Activated T-cell treated with anti-CD3 and anti-CD28 coated beads, Interleukin-2, amount 50 U/mL, for 4 hours (primary cell): ENCODE results near the gene LAMA5. TPM values are rescaled to one million over a fixed set of nuclear protein-coding genes. Genes with fewer than 3 reads are reported as not detected.

Source experiments
- ATAC-seq, 2 donors: fragments of 200-7000 bp; cut with Tn5 transposase; one replicate each; pipeline ENCODE4 v1.10.0; 2021
- DNase-seq: peaks from one replicate; pipeline ENCODE4 v3.0.0-alpha.2; 2020
- H3K27me3 Mint-ChIP-seq: one replicate; pipeline ENCODE4 v1.8.0; 2021; ENCODE audit warnings: low read depth, mixed read lengths
- H3K36me3 Mint-ChIP-seq: one replicate; pipeline ENCODE4 v1.8.0; 2022; ENCODE audit warnings: mixed read lengths; ENCODE audit not compliant: insufficient read depth
- H3K4me1 Mint-ChIP-seq: one replicate; pipeline ENCODE4 v1.8.0; 2021; ENCODE audit warnings: low read depth, mixed read lengths
- H3K4me3 Mint-ChIP-seq: one replicate; pipeline ENCODE4 v1.8.0; 2021; ENCODE audit warnings: mild to moderate bottlenecking, moderate library complexity, mixed read lengths
- H3K9me3 Mint-ChIP-seq: one replicate; pipeline ENCODE4 v1.8.0; 2021; ENCODE audit warnings: mixed read lengths
- total RNA-seq, 3 donors: library from RNA; stranded (reverse); gene quantifications; one replicate each; pipeline ENCODE4 v1.2.1, GENCODE V29; 2021

Gene LAMA5
- total RNA-seq, 3 donors from 2014 or later: 0.82 to 1.0 (median 0.84) TPM

GRCh38 chr20:62407221-62407992 is 40.3 kb upstream of the LAMA5 start, which contains the start of gene CABLES2:
Gene CABLES2, minus strand, starts transcription at chr20:62407285. Its CDS starts 9 bp downstream, at chr20:62407276.
- no peaks in the 10 kb centered on the region for H3K27me3 Mint-ChIP-seq
- ATAC-seq: peak; percentile 95

GRCh38 chr20:62406635-62407176 is 39.6 kb upstream of the LAMA5 start:
- H3K9me3 Mint-ChIP-seq: no peaks in the 10 kb centered on the region
- ATAC-seq: peak; percentile 3
- no peaks in the 10 kb centered on the region for H3K27me3 Mint-ChIP-seq
- no peak for DNase-seq
- peaks cover 27% of the 10 kb centered on the region for H3K4me1 Mint-ChIP-seq
- peak overlapping the region; percentile 80 for H3K4me3 Mint-ChIP-seq
- peaks cover 2% of the 10 kb centered on the region for H3K36me3 Mint-ChIP-seq

More at GRCh38 chr20:62407221-62407992, 40.3 kb upstream of the LAMA5 start, which contains the start of gene CABLES2:
- H3K9me3 Mint-ChIP-seq: no peaks in the 10 kb centered on the region
- H3K4me3 Mint-ChIP-seq: peak within 1 kb of the TSS; percentile 80
- H3K36me3 Mint-ChIP-seq: peaks cover 2% of the 10 kb centered on the region
- H3K4me1 Mint-ChIP-seq: peaks cover 27% of the 10 kb centered on the region
- peak; percentile 86 for DNase-seq

GRCh38 chr20:62405981-62406513 is 38.9 kb upstream of the LAMA5 start:
- no peak for ATAC-seq
- DNase-seq: no peak
- Mint-ChIP-seq H3K4me3 (peak overlapping the region; percentile 80), H3K4me1 (peaks cover 27% of the 10 kb centered on the region), H3K27me3 (no peaks in the 10 kb centered on the region), H3K36me3 (peaks cover 2% of the 10 kb centered on the region), H3K9me3 (no peaks in the 10 kb centered on the region)

- Mint-ChIP-seq H3K9me3 (no peaks in the 10 kb centered on the region), H3K36me3 (peaks cover 2% of the 10 kb centered on the region), H3K4me3 (peak overlapping the region; percentile 80), H3K4me1 (peaks cover 26% of the 10 kb centered on the region), H3K27me3 (no peaks in the 10 kb centered on the region)
- no peak for DNase-seq
- ATAC-seq: no peak
Measured at GRCh38 chr20:62405108-62405980, 38.2 kb upstream of the LAMA5 start.

GRCh38 chr20:62404761-62405107 is 37.6 kb upstream of the LAMA5 start:
- no peaks in the 10 kb centered on the region for H3K9me3 Mint-ChIP-seq
- no peak for DNase-seq
- H3K36me3 Mint-ChIP-seq: peaks cover 2% of the 10 kb centered on the region
- H3K27me3 Mint-ChIP-seq: no peaks in the 10 kb centered on the region
- H3K4me3 Mint-ChIP-seq: no peak overlapping the region
- H3K4me1 Mint-ChIP-seq: peaks cover 22% of the 10 kb centered on the region
- no peak for ATAC-seq

GRCh38 chr20:62404112-62404665 is 37.1 kb upstream of the LAMA5 start:
- no peak for ATAC-seq
- no peak for DNase-seq
- Mint-ChIP-seq H3K4me3 (peak overlapping the region; percentile 16), H3K36me3 (peaks cover 2% of the 10 kb centered on the region), H3K9me3 (no peaks in the 10 kb centered on the region), H3K4me1 (peaks cover 18% of the 10 kb centered on the region), H3K27me3 (no peaks in the 10 kb centered on the region)

GRCh38 chr20:62403331-62403730 is 36.2 kb upstream of the LAMA5 start:
- H3K4me1 Mint-ChIP-seq: peaks cover 18% of the 10 kb centered on the region
- DNase-seq (no peak), ATAC-seq (no peak)
- H3K36me3 Mint-ChIP-seq: peaks cover 2% of the 10 kb centered on the region
- H3K9me3 Mint-ChIP-seq: no peaks in the 10 kb centered on the region
- H3K4me3 Mint-ChIP-seq: no peak overlapping the region
- no peaks in the 10 kb centered on the region for H3K27me3 Mint-ChIP-seq

GRCh38 chr20:62402456-62403150 is 35.5 kb upstream of the LAMA5 start:
- Mint-ChIP-seq H3K27me3 (no peaks in the 10 kb centered on the region), H3K36me3 (peaks cover 3% of the 10 kb centered on the region), H3K9me3 (no peaks in the 10 kb centered on the region), H3K4me3 (no peak overlapping the region), H3K4me1 (peaks cover 18% of the 10 kb centered on the region)
- ATAC-seq (no peak), DNase-seq (no peak)

GRCh38 chr20:62401331-62401779 is 34.2 kb upstream of the LAMA5 start:
- H3K36me3 Mint-ChIP-seq: peaks cover 6% of the 10 kb centered on the region
- peaks cover 18% of the 10 kb centered on the region for H3K4me1 Mint-ChIP-seq

GRCh38 chr20:62400541-62400940 is 33.4 kb upstream of the LAMA5 start:
- Mint-ChIP-seq H3K4me1 (peaks cover 12% of the 10 kb centered on the region), H3K27me3 (no peaks in the 10 kb centered on the region), H3K4me3 (no peak overlapping the region), H3K36me3 (peaks cover 6% of the 10 kb centered on the region), H3K9me3 (no peaks in the 10 kb centered on the region)
- ATAC-seq (no peak), DNase-seq (no peak)

More at GRCh38 chr20:62401331-62401779, 34.2 kb upstream of the LAMA5 start:
- Mint-ChIP-seq H3K9me3 (no peaks in the 10 kb centered on the region), H3K4me3 (no peak overlapping the region), H3K27me3 (no peaks in the 10 kb centered on the region)
- ATAC-seq (no peak), DNase-seq (no peak)

- DNase-seq (no peak), ATAC-seq (no peak)
- Mint-ChIP-seq H3K9me3 (no peaks in the 10 kb centered on the region), H3K4me3 (no peak overlapping the region), H3K36me3 (peaks cover 6% of the 10 kb centered on the region), H3K4me1 (peaks cover 7% of the 10 kb centered on the region), H3K27me3 (no peaks in the 10 kb centered on the region)
Measured at GRCh38 chr20:62400021-62400420, 32.9 kb upstream of the LAMA5 start.

GRCh38 chr20:62398120-62398821 is 31.2 kb upstream of the LAMA5 start:
- no peaks in the 10 kb centered on the region for H3K4me1 Mint-ChIP-seq
- no peak for DNase-seq
- no peak for ATAC-seq
- H3K36me3 Mint-ChIP-seq: peaks cover 6% of the 10 kb centered on the region
- no peak overlapping the region for H3K4me3 Mint-ChIP-seq
- H3K9me3 Mint-ChIP-seq: no peaks in the 10 kb centered on the region
- no peaks in the 10 kb centered on the region for H3K27me3 Mint-ChIP-seq
